Renal cortical epithelial cell (primary cell): ENCODE results near the gene PAM16. TPM values are rescaled to one million over a fixed set of nuclear protein-coding genes. Genes with fewer than 3 reads are reported as not detected.
"Not testable (repeated sequence)": the region's sequence is repeated elsewhere in the genome, so short reads cannot be mapped to it uniquely, and the experiment has no call there.

Experiments
- DNase-seq: peaks from one replicate; pipeline ENCODE4 v3.0.0-alpha.2; 2011; ENCODE audit warnings: low read depth
- total RNA-seq: library from RNA; depleted of rRNA; stranded (reverse); fragments of >200 nt; gene quantifications from 2 replicates; pipeline ENCODE4 v1.2.3, GENCODE V29; 2014

Gene PAM16
- total RNA-seq, 1 donor from 2014 or later, result 9.1 TPM

DNA sequence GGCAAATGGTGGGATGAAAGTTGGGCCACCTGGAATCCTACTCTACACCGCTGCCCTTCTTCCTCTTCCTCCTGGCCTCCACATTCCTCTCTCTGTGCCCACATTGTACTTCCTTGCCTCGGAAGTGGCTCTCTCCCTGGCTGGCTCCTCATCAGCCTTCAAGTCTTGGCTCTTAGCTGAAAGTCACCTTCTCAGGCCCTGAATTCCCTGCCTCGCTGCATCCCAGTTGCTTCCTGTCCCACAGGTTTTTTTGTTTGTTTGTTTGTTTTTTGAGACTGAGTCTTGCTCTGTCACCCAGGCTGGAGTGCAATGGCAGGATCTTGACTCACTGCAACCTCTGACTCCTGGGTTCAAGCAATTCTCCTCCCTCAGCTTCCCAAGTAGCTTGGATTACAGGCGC is 2.6 kb upstream of the PAM16 start:
- DNase-seq, result no peak

DNA sequence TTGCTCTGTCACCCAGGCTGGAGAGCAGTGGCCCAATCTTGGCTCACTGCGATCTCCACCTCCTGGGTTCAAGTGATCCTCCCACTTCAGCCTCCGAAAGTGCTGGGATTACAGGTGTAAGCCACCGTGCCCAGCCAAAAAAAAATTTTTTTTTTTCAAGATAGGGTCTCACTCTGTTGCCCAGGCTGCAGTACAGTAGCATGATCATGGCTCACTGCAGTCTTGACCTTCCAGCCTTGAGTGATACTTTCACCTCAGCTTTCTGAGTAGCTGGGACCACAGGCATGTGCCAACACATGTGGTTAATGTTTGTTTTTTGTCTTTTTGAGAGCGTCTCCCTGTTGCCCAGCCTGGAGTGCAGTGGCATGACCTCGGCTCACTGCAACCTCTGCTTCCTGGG is 1.7 kb upstream of the PAM16 start:
- DNase-seq, result no peak

DNA sequence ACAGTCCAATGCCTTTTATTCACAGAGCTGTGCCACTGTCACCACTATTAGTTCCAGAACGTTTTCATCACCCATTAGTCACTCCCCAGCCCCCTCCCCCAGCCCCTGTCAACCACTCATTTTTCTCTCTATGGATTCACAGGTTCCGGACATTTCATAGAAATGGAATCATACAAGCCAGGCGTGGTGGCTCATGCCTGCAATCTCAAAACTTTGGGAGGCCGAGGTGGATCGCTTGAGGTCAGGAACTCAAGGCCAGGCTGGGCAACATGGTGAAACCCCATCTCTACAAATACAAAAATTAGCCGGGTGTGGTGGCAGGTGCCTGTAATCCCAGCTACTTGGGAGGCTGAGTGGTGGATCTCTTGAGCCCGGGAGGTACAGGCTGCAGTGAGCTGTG is 759 bp upstream of the PAM16 start:
- DNase-seq, result no peak

DNA sequence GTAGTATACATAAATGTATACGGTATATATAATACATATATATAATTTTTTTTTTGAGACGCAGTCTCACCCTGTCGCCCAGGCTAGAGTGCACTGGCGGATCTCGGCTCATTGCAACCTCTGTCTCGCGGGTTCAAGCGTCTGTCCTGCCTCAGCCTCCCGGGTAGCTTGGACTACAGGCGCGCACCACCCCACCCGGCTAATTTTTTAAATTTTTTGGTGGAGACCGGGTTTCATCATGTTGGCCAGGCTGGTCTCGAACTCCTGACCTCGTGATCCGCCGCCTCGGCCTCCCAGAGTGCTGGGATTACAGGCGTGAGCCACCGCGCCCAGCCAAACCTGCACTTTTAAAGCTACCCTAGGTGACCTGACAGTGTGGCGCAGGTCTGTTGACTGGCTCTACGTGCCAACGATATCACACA is 745 bp downstream of the PAM16 start:
- no peak for DNase-seq

DNA sequence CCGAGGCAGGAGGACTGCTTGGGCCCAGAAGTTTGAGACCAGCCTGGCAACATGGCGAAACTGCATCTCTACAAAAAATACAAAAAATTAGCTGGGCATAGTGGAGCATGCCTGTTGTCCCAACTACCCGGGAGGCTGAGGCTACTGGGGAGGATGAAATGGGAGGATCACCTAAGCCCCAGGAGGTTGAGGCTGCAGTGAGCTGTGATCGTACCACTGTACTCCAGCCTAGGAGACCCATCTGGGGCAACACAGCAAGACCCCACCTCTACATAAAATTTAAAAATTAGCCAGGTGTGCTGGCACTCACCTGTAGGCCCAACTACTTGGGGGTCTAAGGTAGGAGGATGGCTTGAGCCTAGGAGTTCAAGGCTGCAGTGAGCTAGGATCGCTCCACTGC is 1.8 kb downstream of the PAM16 start:
- no peak for DNase-seq

DNA sequence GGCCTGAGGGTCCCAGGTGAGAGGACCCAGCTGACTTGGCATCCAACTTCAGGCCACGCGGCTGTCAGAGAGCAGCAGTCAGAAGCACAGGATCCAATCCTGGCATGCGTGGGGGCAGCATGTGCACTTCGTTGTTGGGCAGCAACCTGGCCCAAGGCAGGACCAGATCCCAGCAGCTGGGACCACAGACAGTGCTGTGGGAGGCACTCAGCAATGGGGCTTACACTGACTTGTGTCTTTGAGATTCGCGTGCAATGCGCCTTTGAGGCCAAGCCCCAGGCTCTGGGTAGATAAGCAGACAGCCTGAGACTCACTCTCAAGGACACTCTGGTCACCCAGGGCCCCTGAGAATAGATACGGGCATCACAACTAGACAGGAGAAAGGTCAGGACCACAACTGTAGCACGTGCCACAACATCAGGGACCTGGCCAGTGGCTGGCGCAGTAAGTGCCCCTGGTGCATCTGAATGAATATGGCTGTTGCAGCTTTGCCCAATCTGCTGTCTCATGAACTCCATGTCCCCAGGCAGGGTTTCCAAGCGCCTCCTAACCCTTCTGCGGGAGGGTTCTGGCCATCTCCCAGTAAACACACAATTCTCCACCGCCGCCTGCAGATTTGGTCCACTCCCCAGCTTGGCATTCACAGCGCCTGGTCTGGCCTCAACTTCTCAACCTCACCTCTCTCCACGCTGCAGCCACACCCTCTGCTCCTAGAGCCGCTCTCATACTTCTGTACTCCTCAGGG is 3.2 kb downstream of the PAM16 start:
- DNase-seq, result no peak

DNA sequence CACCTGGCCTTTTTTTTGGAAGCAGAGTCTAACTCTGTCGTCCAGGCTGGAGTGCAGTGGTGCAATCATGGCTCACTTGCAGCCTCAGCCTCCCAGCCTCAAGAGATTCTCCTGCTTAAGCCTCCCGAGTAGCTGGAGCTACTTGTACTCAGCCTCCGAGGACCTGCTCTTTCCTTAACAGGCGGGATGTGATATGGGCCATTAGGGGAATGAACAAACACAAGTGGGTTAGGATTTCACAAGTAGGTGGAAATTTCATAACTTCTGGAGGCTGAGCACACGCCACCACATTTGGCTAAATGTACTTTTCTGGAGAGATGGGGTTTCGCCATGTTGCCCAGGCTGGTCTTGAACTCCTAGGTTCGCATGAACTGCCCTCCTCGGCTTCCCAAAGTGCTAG is 4.1 kb downstream of the PAM16 start:
- no peak for DNase-seq

DNA sequence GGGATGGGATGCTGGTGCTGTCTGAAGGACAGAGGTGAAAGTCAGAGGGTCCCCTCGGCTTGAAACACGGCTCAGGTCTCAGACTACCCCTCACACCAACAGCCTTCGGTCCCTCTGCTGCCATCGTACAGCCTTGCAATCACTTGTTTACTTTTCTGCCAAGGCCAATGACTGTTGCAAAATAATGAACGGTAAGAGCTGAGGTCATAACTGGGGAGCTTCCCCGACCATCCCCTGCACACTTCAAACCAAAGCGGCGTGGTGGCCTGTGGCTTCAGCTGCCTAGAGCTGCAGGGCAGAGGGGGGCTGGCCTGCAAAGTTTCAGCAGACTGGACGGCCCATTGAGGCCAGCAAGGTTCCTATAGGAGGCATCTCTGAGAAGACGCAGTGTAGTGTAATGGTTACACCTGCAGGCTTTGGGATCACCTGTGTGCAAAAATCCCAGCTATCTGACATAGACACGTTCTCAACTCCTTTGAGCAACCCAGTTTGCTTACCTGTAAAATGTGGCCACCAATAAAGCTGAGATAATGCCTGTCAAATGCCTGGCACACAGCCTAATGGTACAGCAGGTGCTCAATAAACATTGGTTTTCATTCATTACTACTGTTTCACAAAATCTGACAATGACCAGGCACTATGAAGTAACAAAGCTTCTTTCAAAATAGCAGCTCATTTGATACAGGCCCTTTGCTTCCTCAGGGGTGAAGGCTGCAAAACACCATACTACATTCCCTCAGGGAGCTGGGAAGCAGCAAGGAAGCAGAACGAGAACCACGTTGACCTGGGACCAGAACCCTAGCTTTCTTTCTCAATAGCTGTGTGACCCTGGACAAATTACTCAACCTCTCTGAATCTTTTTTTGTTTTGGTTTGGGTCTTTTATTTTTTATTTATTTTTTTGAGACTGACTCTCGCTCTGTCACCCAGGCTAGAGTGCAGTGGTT is 5.0 kb downstream of the PAM16 start:
- DNase-seq, result no peak

DNA sequence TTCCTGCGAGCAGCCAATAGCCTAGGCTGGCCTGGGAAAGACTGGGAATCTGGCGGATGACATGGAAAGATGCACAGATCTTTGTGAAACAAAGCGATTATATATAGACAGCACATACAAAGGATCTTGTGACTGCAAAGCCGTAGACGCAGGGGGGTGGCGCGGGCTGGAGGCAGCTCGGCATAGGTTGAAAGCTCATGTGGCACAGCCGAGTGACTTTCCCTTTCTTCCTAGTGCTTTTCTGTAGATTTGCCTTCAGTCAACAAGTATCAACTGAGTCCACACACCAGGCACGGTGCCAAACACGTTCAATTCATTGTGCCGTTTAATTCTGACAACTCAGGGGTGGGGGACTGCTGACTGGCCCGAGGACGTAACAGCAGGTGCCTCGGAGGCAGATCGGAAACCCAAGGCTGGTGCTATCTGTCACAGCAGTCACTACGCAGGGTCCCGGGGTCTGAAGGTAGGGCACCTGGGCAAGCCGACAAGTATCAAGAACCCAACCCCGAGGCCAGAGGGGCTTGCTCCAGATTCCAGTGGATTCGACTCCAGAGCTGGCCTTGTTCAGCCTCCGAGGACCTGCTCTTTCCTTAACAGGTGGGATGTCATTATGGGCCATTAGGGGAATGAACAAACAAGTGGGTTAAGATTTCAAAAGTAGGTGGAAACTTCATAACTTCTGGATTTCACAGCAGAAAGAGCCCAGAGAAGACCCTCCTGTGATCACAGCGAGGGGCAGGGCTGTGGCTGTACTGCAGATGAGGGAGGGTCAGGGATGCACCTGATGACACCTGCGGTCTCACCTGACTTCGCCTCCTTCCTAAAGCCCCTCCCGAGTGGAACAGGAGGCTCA is 5.9 kb downstream of the PAM16 start:
- DNase-seq, result no peak

DNA sequence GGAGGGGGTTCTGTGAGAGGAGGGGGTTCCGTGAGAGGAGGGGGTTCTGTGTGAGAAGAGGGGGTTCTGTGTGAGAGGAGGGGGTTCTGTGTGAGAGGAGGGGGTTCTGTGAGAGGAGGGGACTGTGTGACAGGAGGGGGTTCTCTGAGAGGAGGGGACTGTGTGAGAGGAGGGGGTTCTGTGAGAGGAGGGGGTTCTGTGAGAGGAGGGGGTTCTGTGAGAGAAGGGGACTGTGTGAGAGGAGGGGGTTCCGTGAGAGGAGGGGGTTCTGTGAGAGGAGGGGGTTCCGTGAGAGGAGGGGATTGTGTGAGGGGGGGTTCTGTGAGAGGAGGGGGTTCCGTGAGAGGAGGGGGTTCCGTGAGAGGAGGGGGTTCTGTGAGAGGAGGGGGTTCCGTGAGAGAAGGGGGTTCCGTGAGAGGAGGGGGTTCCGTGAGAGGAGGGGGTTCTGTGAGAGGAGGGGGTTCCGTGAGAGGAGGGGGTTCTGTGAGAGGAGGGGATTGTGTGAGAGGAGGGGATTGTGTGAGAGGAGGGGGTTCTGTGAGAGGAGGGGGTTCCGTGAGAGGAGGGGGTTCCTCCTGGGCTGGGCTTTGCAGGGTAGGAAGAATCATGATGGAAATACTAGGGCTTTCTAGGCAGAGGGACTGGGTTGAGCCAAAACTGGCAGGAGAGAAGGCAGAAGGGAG is 6.7 kb downstream of the PAM16 start:
- DNase-seq, result not testable (repeated sequence)

DNA sequence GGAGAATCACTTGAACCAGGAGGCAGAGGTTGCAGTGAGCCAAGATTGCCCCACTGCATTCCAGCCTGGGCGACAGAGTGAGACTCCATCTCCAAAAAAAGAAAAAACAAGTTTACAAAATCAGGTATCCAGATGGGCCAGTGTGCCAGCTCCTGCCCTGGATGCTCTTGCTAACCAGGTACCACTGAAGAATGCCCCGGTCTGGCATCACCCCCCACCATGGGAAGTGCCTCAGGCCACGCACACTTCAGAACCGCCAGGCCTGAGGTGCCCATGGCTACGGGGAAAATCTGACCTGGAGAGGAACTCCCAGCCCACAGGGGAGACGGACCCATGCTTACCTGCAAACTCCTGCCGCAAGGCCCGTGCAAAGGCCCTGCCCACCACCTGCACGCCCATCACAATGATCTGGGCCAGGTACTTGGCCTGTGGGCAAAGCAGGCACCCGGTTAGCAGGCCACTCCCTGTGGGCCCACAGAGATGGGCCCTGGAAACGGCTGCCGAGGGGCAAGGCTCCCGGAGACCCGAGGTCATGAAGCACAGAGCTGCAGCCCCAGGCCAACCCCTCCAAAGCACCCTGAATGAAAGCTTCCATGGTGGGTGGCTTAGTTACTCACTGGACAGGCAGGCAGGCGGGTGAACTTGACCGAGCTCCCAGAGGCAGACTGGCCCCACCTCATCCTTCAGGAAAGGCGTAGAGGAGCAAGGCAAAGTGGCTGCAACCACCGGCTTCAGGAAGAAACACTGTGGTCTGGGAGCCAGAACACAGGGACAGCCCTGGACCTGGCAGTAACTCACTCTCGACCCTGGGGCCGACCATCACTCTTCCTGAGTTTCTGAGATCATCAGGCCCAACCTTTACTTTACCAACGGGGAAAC is 8.0 kb downstream of the PAM16 start:
- no peak for DNase-seq

DNA sequence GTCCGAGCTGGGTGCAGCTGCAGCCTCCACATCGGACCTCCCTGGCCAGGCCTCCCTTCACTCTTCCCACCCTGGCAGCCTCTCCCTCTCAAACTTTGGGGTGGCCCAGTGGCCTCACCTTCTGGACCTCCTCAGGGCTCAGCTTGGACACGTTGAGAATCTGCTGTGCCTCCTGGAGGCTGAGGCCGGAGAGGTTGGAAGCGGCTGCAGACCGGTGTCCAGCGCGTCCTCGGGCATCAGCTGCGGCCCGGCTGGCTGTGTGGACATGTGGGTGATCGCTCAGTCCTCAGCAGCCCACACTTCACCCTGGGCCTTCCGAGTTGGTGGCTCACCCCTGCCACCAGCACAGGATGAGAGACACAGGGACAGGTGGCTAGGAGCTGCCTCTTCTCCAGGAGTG is 9.9 kb downstream of the PAM16 start:
- DNase-seq, result no peak

DNA sequence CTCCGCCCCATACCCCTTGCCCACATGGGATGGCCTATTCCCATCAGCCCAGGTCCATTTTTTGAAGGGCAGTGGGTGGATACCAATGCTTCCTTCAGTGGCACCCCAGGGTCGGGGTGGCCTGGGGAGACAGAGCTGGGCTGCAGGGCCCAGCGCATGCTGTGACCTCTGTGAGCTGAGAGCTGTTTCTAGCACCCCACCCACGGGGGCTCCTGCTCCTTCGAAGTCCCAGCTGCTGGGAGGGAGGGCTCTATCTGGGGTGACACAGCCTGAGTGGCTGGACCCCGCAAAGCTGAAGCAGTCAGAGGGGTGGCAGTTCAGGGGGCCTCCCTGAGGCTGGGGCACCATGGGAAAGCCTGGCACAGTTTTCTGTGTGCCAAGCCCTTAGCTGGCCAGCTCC is 10.7 kb downstream of the PAM16 start:
- DNase-seq, result no peak

DNA sequence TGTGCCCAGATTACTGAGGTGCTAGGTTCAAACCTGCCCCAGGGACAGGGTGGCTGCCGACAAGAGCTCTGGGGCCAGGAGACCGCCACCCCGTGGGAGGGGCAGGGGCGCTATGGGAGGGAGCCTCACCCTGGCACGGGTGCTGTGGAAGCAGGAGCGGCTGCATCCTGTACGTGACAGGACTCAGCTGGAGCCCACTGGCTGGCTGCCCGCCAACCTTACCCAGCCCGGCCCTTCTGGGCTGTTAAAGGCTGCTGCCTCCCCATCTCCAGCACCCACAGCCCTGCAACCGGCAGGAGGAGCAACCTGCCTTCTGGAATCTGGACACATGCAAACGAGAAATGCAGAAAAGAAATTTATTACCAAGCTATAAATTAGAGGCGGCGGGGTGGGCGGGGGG is 11.2 kb downstream of the PAM16 start:
- DNase-seq, result no peak

DNA sequence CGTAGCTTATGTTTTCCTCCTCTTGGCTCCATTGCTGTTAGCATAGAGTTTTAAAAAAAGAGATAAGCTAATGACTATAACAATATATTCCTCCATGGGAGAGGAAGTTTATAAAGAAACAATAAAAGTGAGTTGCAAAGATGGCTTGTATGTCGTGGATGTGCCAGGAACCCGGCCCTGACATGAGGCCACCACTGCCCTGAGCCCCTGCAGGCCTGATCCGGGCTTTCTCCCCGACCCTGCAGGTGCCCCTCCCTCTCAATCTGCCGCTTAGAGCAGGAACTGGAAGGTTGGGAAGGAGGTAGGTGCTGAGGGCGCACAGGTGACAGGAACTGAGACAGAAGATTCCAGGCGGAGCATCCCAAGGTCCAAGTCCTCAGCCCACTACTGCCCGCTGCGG is 11.7 kb downstream of the PAM16 start:
- DNase-seq, result no peak

DNA sequence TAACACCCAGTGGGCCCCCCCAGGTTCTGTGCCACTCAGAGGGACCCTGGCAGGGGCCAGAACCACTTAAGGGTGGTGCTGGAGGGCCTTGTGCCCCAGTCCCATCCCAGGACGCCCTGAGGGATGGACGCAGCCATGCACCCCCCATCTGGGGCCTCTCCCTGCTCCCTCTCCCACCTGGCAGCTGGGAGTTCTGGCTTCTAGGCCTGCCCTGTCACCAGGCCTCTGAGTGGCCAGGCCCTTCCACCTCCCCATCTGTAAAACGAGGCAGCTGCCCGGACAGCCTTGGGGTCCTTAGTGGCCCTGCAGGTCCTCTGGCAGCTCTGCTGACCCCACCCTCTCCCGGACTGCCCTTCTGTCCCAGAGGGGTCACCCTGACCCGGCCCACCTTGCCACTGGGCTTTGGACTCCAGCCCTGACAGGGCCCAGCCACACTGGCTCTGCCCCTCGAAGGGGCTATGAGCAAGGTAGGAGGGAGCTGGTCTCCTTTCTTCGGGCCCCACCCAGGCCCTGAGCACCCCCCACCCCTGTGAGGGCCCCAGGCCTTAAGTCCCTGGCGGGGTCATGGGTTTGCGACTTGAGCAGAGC is 12.3 kb downstream of the PAM16 start:
- no peak for DNase-seq

DNA sequence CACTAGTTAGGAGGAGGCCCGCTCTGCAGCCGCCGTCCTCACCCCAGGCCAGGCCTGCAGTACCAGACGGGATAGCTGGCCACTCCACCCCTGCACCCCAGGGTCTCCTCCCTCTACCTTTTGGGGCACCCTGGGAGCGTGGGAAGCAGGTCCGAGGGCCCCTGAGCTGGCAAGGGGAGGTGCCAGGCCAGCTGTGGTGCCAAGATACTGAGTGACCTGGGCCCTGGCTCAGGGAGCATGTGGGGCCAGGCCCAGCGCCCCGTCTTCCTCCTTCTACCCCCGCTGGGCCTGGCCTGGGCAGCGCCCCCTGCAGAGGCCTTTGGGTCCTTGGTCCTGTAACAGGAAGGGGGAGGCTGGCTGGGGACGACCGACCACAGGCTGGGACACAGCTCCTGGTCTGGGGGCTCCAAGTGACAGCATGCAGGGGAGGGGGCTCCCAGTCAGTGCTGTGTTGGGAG is 13.0 kb downstream of the PAM16 start:
- DNase-seq, result no peak

DNA sequence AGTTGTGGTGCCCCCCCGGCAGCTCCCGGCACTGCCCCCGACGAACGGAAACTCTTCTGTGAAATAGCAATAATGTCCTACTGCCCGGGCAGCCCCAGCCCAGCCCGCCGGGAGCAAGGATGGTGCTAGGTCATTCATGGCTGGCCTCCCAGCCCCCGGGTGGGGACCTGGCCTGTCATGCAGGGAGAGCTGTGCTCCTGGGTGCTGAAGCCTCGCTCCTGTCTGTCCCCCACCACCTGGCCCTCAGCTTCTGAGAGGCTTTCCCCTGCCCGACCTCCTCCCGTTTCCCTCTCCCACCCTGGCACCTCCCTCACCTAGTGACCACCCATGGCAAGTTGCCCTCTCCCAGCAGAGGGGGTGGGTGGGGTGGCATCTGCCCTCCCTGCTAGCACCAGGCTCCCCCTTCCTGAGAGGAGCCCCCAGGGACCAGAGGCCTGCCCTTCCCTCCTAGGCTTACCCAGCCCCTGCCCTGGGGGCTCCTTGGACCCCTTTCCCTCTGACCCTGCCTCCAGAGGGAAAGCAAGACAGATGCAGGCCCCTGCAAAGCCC is 13.5 kb downstream of the PAM16 start:
- DNase-seq, result no peak

DNA sequence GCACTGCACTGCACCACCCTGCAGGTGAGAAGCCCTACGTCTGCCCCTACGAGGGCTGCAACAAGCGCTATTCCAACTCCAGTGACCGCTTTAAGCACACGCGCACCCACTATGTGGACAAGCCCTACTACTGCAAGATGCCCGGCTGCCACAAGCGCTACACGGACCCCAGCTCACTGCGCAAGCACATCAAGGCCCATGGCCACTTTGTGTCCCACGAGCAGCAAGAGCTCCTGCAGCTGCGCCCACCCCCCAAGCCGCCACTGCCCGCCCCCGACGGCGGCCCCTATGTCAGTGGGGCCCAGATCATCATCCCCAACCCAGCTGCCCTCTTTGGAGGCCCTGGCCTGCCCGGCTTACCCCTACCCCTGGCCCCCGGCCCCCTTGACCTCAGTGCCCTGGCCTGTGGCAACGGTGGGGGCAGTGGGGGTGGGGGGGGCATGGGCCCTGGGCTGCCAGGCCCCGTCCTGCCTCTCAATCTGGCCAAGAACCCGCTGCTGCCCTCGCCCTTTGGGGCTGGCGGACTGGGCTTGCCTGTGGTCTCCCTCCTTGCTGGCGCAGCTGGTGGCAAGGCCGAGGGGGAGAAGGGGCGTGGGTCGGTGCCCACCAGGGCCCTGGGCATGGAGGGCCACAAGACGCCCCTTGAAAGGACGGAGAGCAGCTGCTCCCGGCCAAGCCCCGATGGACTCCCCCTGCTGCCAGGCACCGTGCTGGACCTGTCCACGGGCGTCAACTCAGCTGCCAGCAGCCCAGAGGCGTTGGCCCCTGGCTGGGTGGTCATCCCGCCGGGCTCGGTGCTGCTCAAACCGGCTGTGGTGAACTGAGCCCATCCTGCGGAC is 14.2 kb downstream of the PAM16 start:
- DNase-seq, result no peak
